M059J (cell line): Measurements from ENCODE around the gene PEX19. TPM values are rescaled to one million over a fixed set of nuclear protein-coding genes. Genes with fewer than 3 reads are reported as not detected.

ENCODE experiments used
- DNase-seq: peaks from one replicate; pipeline ENCODE4 v3.0.0-alpha.2; 2012; ENCODE audit warnings: low read depth
- total RNA-seq: library from RNA; depleted of rRNA; stranded (reverse); fragments of >200 nt; shearing (Covaris generic); gene quantifications from 2 replicates; pipeline ENCODE4 v1.2.3, GENCODE V29; 2014

The PEX19 gene
- total RNA-seq, 1 experiment from 2014 or later = 60.1 TPM

- no peak for DNase-seq
Observed at GRCh38 chr1:160277987-160278386, 6.9 kb downstream of the PEX19 start.

GRCh38 chr1:160277330-160277729 is 7.6 kb downstream of the PEX19 start:
- DNase-seq = no peak

- no peak for DNase-seq
Observed at GRCh38 chr1:160271025-160271424, 13.9 kb downstream of the PEX19 start.

- DNase-seq = no peak
Observed at GRCh38 chr1:160267284-160267991, 17.5 kb downstream of the PEX19 start.

- DNase-seq = no peak
Observed at GRCh38 chr1:160264795-160265307, 20.1 kb downstream of the PEX19 start.

GRCh38 chr1:160261893-160262794 is 22.8 kb downstream of the PEX19 start, which contains the start of gene DCAF8:
Gene DCAF8, minus strand, starts transcription at chr1:160262549. Its CDS starts 18,541 bp downstream, at chr1:160244008.
- DNase-seq = peak; percentile 97

GRCh38 chr1:160261556-160261892 is 23.4 kb downstream of the PEX19 start:
- DNase-seq = peak; percentile 93

GRCh38 chr1:160260406-160261382 is 24.2 kb downstream of the PEX19 start:
- peak; percentile 96 for DNase-seq

GRCh38 chr1:160258177-160258798 is 26.6 kb downstream of the PEX19 start:
- DNase-seq = no peak

GRCh38 chr1:160257411-160258015 is 27.4 kb downstream of the PEX19 start:
- DNase-seq = no peak

GRCh38 chr1:160256396-160257046 is 28.4 kb downstream of the PEX19 start:
- peak; percentile 76 for DNase-seq

GRCh38 chr1:160255781-160256300 is 29.1 kb downstream of the PEX19 start:
- DNase-seq = no peak

- peak; percentile 79 for DNase-seq
Observed at GRCh38 chr1:160251687-160252526, 33.0 kb downstream of the PEX19 start.

GRCh38 chr1:160251011-160251410 is 33.9 kb downstream of the PEX19 start:
- no peak for DNase-seq

GRCh38 chr1:160247053-160247452 is 37.9 kb downstream of the PEX19 start:
- DNase-seq = no peak

- DNase-seq = no peak
Observed at GRCh38 chr1:160245434-160245833, 39.5 kb downstream of the PEX19 start.

GRCh38 chr1:160244209-160244608 is 40.7 kb downstream of the PEX19 start:
- DNase-seq = no peak

GRCh38 chr1:160243767-160244166 is 41.2 kb downstream of the PEX19 start:
- DNase-seq = no peak
